Middle frontal gyrus (tissue), 1 donor: Measurements from ENCODE around the gene ZNF408.

Experiments used
- DNase-seq: peaks from one replicate; pipeline ENCODE4 v3.0.0-alpha.2; 2015; ENCODE audit warnings: low spot score; ENCODE audit errors: extremely low spot score

Gene ZNF408

GRCh38 chr11:46725338-46726205 is 24.7 kb downstream of the ZNF408 start:
- no peak for DNase-seq

GRCh38 chr11:46726206-46726862 is 25.5 kb downstream of the ZNF408 start:
- no peak for DNase-seq

GRCh38 chr11:46727952-46728658 is 27.3 kb downstream of the ZNF408 start:
- no peak for DNase-seq

- no peak for DNase-seq
Measured at GRCh38 chr11:46728659-46729040, 27.8 kb downstream of the ZNF408 start.

- no peak for DNase-seq
Measured at GRCh38 chr11:46729110-46730027, 28.5 kb downstream of the ZNF408 start.

DNA sequence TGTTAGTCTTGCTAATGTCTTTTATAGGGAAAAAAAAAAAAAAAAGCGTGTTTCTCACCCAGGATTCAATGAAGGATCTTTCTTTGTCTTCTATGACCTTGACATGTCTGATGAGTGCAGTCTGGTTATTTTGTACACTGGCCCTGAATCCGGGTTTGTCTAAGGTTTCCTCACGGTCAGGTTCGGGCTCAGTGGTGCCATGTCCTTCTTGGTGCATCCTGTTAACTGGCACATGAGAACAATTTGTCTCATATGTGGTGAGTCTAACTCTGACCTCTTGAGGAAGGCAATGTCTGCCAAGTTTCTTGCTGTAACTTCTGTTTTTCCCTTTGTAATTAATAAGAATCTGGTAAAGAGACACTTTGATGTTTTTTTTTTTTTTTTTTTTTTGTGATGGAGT is 30.7 kb downstream of the ZNF408 start:
- DNase-seq = no peak

DNA sequence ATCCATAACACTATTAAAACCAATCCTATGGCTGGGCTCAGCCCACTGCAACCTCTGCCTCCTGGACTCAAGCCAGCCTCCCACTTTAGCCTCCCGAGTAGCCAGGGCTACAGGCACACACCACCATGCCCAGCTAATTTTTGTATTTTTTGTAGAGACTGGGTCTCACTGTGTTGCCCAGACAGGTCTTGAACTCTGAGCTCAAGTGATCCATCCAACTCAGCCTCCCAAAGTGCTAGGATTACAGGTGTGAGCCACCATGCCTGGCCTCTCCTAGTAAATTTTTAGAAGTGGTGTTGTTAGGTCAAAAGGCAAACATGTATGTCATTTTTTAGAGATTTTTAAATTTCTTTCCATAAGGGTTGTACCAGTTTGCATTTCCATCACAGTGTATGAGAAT is 32.4 kb downstream of the ZNF408 start:
- DNase-seq = no peak

DNA sequence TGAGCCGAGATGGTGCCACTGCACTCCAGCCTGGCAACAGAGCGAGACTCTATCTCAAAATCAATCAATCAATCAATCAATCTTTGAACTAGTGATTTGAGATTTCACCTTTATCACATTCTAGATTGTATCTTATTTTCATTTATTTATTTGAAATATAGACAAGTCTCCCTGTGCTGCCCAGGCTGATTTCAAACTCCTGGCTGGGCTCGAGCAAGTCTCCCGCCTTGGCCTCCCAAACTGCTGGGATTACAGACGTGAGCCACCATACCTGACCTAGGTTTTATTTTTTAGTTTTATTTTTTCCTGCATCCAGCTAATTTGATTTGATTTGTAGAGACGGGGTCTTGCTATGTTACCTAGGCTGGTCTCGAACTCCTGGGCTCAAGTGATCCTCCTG is 35.3 kb downstream of the ZNF408 start:
- DNase-seq = no peak

- no peak for DNase-seq
Measured at GRCh38 chr11:46736615-46737014, 35.8 kb downstream of the ZNF408 start.

GRCh38 chr11:46737699-46738098 is 36.9 kb downstream of the ZNF408 start:
- no peak for DNase-seq

GRCh38 chr11:46738887-46739286 is 38.1 kb downstream of the ZNF408 start:
- DNase-seq = no peak

DNA sequence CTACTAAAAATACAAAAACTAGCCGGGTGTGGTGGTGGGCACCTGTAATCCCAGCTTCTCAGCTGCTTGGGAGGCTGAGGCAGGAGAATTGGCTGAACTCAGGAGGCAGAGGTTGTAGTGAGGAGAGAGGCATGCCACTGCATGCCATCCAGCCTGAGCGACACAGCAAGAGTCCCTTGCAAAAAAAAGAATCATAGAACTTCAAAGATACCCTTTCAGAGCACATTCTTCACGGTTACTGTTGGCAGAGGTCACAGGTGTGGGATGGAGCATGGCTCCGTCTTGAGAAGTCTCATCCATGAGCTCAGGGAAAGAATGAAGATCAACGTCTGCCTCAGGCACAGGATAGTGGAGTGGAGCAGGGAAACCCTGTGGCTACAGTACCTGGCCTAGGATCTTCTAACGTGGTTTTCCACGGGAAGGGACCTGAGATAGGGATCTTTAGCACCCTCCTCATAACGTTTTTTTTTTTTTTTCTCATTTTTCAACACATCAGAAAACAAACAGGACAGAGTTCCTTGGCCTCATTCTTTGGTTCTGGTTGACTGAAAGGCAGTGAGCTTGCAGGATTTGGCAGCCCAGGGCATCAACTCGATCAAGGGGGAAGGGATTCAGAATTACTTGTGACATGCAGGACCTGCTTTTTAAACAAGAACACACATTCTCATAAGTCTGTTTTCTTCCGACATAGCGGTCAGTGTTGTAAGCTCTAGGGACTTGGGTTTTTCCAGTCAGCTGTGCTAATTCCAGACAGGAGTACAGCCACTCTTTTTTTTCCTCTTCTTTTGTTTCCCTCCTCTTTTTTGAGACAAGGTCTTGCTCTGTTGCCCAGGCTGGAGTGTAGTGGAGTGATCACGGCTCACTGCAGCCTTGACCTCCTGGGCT is 41.0 kb downstream of the ZNF408 start:
- no peak for DNase-seq

GRCh38 chr11:46743043-46743442 is 42.2 kb downstream of the ZNF408 start:
- no peak for DNase-seq

DNA sequence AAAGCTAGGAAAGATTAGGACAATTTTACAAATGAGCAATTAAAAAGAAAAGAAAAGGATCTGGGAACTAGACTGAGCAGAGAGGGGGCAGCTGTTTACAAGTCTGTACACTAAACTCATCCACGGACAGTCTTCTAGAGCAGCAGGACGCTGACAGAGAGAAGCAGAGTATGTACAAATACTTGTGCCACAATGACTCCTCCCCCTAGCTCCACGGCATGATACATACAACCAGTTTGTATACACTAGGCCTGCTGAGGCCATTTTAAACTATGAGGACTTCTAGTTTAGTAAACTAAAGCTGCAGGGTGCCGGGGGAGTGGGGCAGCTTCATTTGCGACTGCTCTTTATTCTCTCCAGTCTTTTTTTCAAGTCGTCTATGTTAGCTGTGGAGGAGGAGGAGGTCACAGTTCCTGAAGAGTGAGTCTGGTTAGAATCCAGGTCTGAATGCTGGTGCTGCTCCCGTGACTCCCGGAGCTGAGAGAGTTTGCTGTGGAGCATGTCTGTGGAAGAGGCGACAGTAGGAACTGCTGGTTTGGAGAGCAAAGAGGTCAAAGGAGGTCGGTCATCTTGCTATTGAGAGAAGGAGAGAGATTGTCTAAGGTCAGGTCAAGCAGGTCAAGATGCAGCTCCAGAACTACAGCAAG is 43.0 kb downstream of the ZNF408 start:
- no peak for DNase-seq

GRCh38 chr11:46745328-46745727 is 44.5 kb downstream of the ZNF408 start:
- DNase-seq = no peak

- no peak for DNase-seq
Measured at GRCh38 chr11:46745995-46746394, 45.2 kb downstream of the ZNF408 start.

- no peak for DNase-seq
Measured at GRCh38 chr11:46747150-46747549, 46.3 kb downstream of the ZNF408 start.
